Transverse colon (tissue), 4 donors: ENCODE results near the gene CEACAM16. TPM values are rescaled to one million over a fixed set of nuclear protein-coding genes. Genes with fewer than 3 reads are reported as not detected.

Experiments
- DNase-seq: peaks from one replicate; pipeline ENCODE4 v3.0.0-alpha.2; 2019
- H3K27ac ChIP-seq, 4 donors: fragments of 200-600 bp; sonication (generic); 2 replicates each; pipeline ENCODE4 v1.5.1; 2016 to 2018; ENCODE audit warnings: inconsistent platforms in 4 of 4
- H3K27me3 ChIP-seq: fragments of 200-600 bp; sonication (generic); 2 replicates; pipeline ENCODE4 v1.5.1; 2017; ENCODE audit warnings: inconsistent platforms
- H3K36me3 ChIP-seq, 4 donors: fragments of 200-600 bp; sonication (generic); 2 replicates each; pipeline ENCODE4 v1.5.1; 2017 to 2019; ENCODE audit warnings: inconsistent platforms in 4 of 4
- H3K4me1 ChIP-seq, 4 donors: fragments of 200-600 bp; sonication (generic); 2 replicates each; pipeline ENCODE4 v1.5.1; 2017 to 2020; ENCODE audit warnings: inconsistent platforms in 4 of 4
- H3K4me3 ChIP-seq, 4 donors: fragments of 200-600 bp; sonication (generic); 1 replicate in 1 of 4; 2 replicates in 3 of 4; pipeline versions ENCODE4 v1.5.1 to v1.6.1; 2017 to 2019; ENCODE audit warnings: inconsistent platforms in 4 of 4
- H3K9me3 ChIP-seq, 2 donors: fragments of 200-600 bp; sonication (generic); 2 replicates each; pipeline ENCODE4 v1.5.1; 2017 to 2019; ENCODE audit warnings: inconsistent platforms in 2 of 2
- CTCF ChIP-seq, 5 experiments: fragments of 200-600 bp in 3 of 5; fragments of 450-650 bp in 2 of 5; sonication (generic) in 3 of 5; IDR thresholded peaks; 1 replicate in 2 of 5; 2 replicates in 3 of 5; pipeline ENCODE4 v1.5.1; 2016 to 2017; ENCODE audit warnings: antibody characterized with exemption in 5 of 5, inconsistent platforms in 3 of 5, mild to moderate bottlenecking in 2 of 5, moderate library complexity in 1 of 5
- EP300 ChIP-seq: sonication (generic); formaldehyde crosslinking; IDR thresholded peaks from one replicate; pipeline ENCODE4 v1.6.1; 2017; ENCODE audit warnings: antibody characterized with exemption, low read depth
- POLR2A ChIP-seq: fragments of 450-650 bp; IDR thresholded peaks from one replicate; pipeline ENCODE4 v1.6.1; 2016; ENCODE audit warnings: antibody characterized with exemption, mild to moderate bottlenecking, moderate library complexity
- POLR2AphosphoS5 ChIP-seq, 3 donors: sonication (generic); formaldehyde crosslinking; IDR thresholded peaks; one replicate each; pipeline ENCODE4 v1.6.1; 2016; ENCODE audit warnings: antibody characterized with exemption in 3 of 3
- WGBS, 2 donors: methylation state at CpG; one replicate each; pipeline ENCODE4 v1.1.5; 2018; ENCODE audit warnings: low coverage in 1 of 2; 5-methylcytosine and 5-hydroxymethylcytosine counted together
- in situ Hi-C, 4 donors: fragments of 200-750 bp; cut with MboI; loops; one replicate each; pipeline versions ENCODE4 v1.15.0 to v1.15.1; 2017; ENCODE audit warnings: low sequenced_read_pairs in 3 of 4, low pct_ligation_motif_present in 1 of 4, low pct_unique_long_range_greater_than_20kb in 1 of 4
- intact Hi-C: fragments of 100-400 bp; cut with DNase I; formaldehyde crosslinking; loops from one replicate; pipeline ENCODE4 v1.15.1; 2023; ENCODE audit warnings: low total_unique reads
- total RNA-seq, 4 donors: library from RNA; depleted of rRNA; stranded (reverse); fragments of >200 nt; gene quantifications; one replicate each; pipeline ENCODE4 v1.1.0, GENCODE V29; 2016

Gene CEACAM16
- total RNA-seq, 4 donors from 2014 or later, result not detected

GRCh38 chr19:44702551-44703176 lies 3.7 kb downstream of the CEACAM16 start:
- H3K36me3 ChIP-seq, result no peaks in the 10 kb centered on the region
- H3K4me1 ChIP-seq, result peaks cover 0 to 21% (median 10%) of the 10 kb centered on the region in 4 donors
- no peak for TF ChIP-seq CTCF (IDR thresholded peaks at IDR 0.05)
- TF ChIP-seq POLR2AphosphoS5 (IDR thresholded peaks at IDR 0.05), result no peak
- TF ChIP-seq POLR2A, result no peak
- TF ChIP-seq EP300, result no peak
- in situ Hi-C loops, result no loop called here
- no peak overlapping the region for H3K27ac ChIP-seq
- intact Hi-C loops, result no loop called here
- H3K4me3 ChIP-seq, result no peak overlapping the region
- no peaks in the 10 kb centered on the region for H3K27me3 ChIP-seq
- no peak for DNase-seq
- WGBS, 2 donors, result 86 to 100% methylated on average over 2 to 17 of the region's 17 CpGs
- no peaks in the 10 kb centered on the region for H3K9me3 ChIP-seq

- TF ChIP-seq POLR2AphosphoS5 (IDR thresholded peaks at IDR 0.05), result no peak
- TF ChIP-seq POLR2A, result no peak
- no peak for TF ChIP-seq CTCF (IDR thresholded peaks at IDR 0.05)
- no peak for TF ChIP-seq EP300
- in situ Hi-C loops (no loop called here), intact Hi-C loops (no loop called here)
- no peaks in the 10 kb centered on the region for H3K27me3 ChIP-seq
- no peak overlapping the region for H3K27ac ChIP-seq
- H3K9me3 ChIP-seq, result no peaks in the 10 kb centered on the region
- DNase-seq, result no peak
- no peaks in the 10 kb centered on the region for H3K36me3 ChIP-seq
- peaks cover 0 to 20% (median 10%) of the 10 kb centered on the region in 4 donors for H3K4me1 ChIP-seq
- 83 to 93% methylated on average over 4 to 28 of the region's 28 CpGs for WGBS, 2 donors
- H3K4me3 ChIP-seq, result no peak overlapping the region
Measured at GRCh38 chr19:44703336-44704078, 4.6 kb downstream of the CEACAM16 start.

- Histone ChIP-seq H3K27ac (no peak overlapping the region), H3K27me3 (no peaks in the 10 kb centered on the region), H3K4me3 (no peak overlapping the region), H3K4me1 (peaks cover 0 to 8% (median 7%) of the 10 kb centered on the region in 4 donors), H3K9me3 (no peaks in the 10 kb centered on the region), H3K36me3 (no peaks in the 10 kb centered on the region)
- in situ Hi-C loops (no loop called here), intact Hi-C loops (no loop called here)
- 83 to 86% methylated on average over 1 of the region's 1 CpG for WGBS, 2 donors
- no peak for TF ChIP-seq CTCF (IDR thresholded peaks at IDR 0.05)
- no peak for TF ChIP-seq POLR2A
- no peak for TF ChIP-seq EP300
- TF ChIP-seq POLR2AphosphoS5 (IDR thresholded peaks at IDR 0.05), result no peak
- no peak for DNase-seq
Measured at GRCh38 chr19:44704982-44705381, 6.0 kb downstream of the CEACAM16 start.

GRCh38 chr19:44705502-44706010 lies 6.6 kb downstream of the CEACAM16 start:
- no peak for TF ChIP-seq CTCF (IDR thresholded peaks at IDR 0.05)
- TF ChIP-seq POLR2A, result no peak
- TF ChIP-seq POLR2AphosphoS5 (IDR thresholded peaks at IDR 0.05), result no peak
- no peak for TF ChIP-seq EP300
- no peaks in the 10 kb centered on the region for H3K9me3 ChIP-seq
- no peak for DNase-seq
- peaks cover 0 to 8% (median 6%) of the 10 kb centered on the region in 4 donors for H3K4me1 ChIP-seq
- no peak overlapping the region for H3K4me3 ChIP-seq
- intact Hi-C loops, result no loop called here
- H3K27me3 ChIP-seq, result no peaks in the 10 kb centered on the region
- in situ Hi-C loops, result no loop called here
- WGBS, 2 donors, result 90 to 92% methylated on average over 3 to 12 of the region's 12 CpGs
- no peaks in the 10 kb centered on the region for H3K36me3 ChIP-seq
- H3K27ac ChIP-seq, result no peak overlapping the region
